ENCODE results near the gene C1QTNF9B.
"Not testable (repeated sequence)": the region's sequence is repeated elsewhere in the genome, so short reads cannot be mapped to it uniquely, and the experiment has no call there.

The C1QTNF9B gene

GRCh38 chr13:23889615-23890607 is 7.4 kb downstream of the C1QTNF9B start:
- DNase-seq: no peak

GRCh38 chr13:23888658-23889614 is 8.4 kb downstream of the C1QTNF9B start, which contains the start of gene MIPEP:
Gene MIPEP (minus strand): TSS chr13:23889400. CDS start chr13:23889320, 80 bp downstream.
- peak; percentile 93 to 94 for DNase-seq

- DNase-seq: not testable (repeated sequence)
Measured at GRCh38 chr13:23884361-23884760, 12.9 kb downstream of the C1QTNF9B start.

- DNase-seq: no peak
Measured at GRCh38 chr13:23883255-23883654, 14.0 kb downstream of the C1QTNF9B start.

GRCh38 chr13:23881402-23881800 is 15.9 kb downstream of the C1QTNF9B start:
- not testable (repeated sequence) for DNase-seq

GRCh38 chr13:23880493-23881401 is 16.6 kb downstream of the C1QTNF9B start:
- DNase-seq: not testable (repeated sequence)

- DNase-seq: no peak
Measured at GRCh38 chr13:23877286-23877685, 20.0 kb downstream of the C1QTNF9B start.

- DNase-seq: no peak
Measured at GRCh38 chr13:23876265-23876664, 21.0 kb downstream of the C1QTNF9B start.

DNA sequence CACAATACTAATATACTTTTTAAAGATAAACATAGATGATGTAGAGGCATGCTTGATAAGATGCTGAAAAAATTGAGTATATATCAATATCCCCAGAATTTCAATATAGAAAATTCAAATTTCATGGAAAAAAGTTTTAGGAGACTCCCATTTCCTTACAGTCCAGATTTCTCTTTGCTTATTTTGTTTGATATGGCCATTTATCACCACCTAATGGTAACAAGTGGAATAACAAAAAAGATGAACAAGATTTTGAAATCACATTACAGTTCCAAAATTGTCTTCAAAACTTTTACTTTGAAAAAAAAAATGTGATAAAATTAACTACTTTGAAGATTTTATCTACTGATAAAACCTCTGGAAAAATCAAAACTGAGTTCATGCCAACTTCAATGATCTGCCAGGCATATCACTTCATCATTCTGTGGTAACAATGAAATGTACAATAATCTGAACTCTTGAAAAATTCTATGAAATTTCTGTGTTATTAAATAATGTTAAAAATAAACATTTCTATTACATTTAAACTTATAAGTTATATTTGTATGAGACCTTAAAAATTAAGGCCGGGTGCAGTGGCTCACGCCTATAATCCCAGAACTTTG is 25.6 kb downstream of the C1QTNF9B start:
- no peak for DNase-seq

DNA sequence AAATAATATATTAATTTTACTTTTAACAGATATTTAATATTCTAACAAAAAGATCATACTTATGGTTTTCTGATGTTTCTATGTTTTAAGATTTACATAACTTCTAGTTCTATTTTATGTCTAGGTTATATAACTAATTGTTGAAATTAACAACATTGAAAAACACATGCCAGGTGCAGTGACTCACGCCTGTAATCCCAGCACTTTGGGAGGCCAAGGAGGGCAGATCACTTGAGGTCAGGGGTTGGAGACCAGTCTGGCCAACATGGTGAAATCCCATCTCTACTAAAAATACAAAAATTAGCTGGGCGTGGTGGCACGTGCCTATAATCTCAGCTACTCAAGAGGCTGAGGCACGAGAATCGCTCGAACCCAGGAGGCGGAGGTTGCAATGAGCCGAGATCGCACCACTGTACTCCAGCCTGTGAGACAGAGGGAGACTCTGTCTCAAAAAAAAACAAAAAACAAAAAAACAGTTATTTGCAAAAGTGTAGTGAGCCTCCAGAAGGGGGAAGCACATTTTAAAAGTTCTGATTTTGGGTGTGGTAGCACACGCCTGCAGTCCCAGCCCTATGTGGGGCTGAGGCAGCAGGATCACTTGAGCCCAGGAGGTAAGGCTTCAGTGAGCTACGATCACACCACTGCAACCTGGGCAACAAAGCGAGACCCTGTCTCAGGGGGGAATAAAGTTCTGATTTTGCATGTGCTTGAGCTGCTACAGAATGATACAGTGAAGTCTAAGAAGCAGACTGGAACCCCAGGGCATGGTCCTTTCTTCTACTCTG is 26.8 kb downstream of the C1QTNF9B start:
- DNase-seq: no peak

DNA sequence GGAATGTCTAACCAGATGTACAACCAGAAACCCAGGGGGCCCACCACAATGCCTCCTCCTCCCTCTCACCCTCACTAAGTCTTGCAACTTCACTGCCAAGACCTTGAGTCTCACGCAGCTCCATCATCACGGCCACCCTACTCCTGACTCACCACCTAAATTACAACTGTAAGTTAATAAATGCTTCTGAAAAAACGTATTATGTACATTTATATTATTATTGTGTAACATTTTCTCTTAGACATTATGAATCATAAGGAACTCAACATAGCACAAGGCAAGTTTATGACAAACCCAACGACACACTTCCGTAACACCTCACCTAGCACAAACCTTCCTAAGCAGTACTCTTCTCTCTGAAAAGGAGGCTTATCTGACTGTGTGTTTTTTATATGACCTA is 28.8 kb downstream of the C1QTNF9B start:
- DNase-seq: no peak

DNA sequence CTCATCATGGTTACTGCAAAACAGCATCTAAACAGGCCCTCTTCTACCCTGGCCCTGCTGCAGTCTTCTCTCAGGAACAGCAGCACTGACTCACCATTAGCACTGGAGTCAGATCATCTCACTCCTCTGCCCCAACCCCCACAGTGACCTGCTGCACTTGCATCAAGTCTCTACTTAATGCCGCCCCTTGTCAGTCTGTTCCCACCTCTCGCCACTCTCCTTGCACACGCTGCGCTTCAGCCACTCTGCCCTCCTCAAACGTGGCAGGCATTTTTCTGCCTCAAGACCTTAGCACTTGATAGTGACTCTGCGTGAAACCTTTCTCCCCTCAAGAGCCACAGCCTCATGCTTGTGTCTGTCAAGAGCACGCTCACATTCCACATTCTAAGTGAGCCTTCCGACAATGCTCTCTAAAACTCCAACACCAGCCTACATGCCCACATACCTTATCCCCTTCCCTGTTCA is 30.2 kb downstream of the C1QTNF9B start:
- DNase-seq: no peak

DNA sequence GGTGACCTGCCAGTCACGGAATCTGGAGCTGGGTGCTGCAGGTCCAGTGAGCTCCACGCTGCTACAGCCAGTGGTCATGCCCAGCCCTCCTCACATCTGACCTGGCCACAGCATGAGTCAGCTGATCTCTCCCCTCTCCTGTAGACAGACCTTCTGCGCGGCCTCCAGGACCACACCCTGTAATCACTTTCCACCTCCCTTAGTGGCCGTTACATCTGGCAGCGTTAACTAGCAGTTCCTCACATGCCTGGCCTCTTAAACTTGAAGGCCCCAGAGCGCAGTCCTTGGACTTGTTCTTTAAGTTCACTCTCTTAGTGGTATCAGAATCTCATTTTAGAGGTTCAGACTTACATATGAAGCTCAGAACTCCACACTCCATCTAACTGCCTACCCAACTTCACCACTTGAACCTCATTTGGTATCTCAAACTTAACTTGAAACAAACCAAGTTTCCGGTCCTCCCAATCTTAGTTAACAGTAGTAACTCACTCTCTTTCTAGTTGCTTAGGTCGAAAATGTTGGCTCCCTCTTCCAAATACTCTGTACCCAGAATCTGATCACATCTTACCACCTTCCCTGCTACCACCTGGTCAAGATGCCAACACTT is 30.8 kb downstream of the C1QTNF9B start:
- DNase-seq: no peak

DNA sequence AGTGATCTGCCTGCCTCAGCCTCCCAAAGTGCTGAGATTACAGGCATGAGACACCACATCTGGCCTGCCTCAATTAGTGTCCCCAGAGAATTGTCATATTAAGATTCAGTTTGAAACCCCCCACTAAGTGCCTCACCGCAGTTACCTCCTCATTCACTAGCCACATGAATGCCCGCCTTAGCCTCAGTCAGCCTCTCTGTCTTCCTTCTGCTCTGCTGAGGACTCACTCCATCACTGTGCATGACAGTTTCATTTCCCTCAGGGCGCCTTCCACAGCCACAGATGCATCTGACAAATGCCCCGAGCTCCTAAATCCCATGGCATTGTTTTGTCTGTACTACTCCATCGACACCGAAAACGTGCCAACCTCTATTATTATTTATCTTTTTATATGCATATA is 31.4 kb downstream of the C1QTNF9B start:
- no peak for DNase-seq

- DNase-seq: no peak
Measured at GRCh38 chr13:23865026-23865425, 32.3 kb downstream of the C1QTNF9B start.

DNA sequence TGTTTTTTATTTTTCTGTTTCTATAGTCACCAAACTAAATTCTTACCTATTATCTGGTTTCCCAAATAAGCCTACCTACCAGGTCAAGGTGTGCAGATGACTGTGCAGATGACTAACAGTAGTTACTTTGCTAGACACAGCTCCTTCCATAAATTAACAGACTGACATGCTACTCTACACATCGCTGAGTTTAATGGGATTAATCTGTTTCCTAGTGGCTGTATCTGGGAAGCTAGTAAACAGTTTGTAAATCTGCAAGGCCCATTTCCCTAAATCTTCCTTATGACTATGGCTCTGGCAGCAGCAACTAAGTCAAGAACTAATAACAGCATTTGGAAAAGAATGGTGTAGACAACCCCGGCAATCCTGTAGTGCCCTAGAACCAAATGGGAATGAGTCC is 36.0 kb downstream of the C1QTNF9B start:
- no peak for DNase-seq

GRCh38 chr13:23859904-23860303 is 37.4 kb downstream of the C1QTNF9B start:
- DNase-seq: no peak

GRCh38 chr13:23859455-23859854 is 37.8 kb downstream of the C1QTNF9B start:
- no peak for DNase-seq

- DNase-seq: no peak
Measured at GRCh38 chr13:23858546-23858945, 38.8 kb downstream of the C1QTNF9B start.
